Activated naive CD4-positive, alpha-beta T cell treated with Interleukin-2 at 50 U/mL for 16 hours (primary cell): Measurements from ENCODE around the gene EPB41.
"Not testable (repeated sequence)": the region's sequence is repeated elsewhere in the genome, so short reads cannot be mapped to it uniquely, and the experiment has no call there.

Experiments
- DNase-seq: peaks from one replicate; pipeline ENCODE4 v3.0.0-alpha.2; 2020

EPB41 gene

DNA sequence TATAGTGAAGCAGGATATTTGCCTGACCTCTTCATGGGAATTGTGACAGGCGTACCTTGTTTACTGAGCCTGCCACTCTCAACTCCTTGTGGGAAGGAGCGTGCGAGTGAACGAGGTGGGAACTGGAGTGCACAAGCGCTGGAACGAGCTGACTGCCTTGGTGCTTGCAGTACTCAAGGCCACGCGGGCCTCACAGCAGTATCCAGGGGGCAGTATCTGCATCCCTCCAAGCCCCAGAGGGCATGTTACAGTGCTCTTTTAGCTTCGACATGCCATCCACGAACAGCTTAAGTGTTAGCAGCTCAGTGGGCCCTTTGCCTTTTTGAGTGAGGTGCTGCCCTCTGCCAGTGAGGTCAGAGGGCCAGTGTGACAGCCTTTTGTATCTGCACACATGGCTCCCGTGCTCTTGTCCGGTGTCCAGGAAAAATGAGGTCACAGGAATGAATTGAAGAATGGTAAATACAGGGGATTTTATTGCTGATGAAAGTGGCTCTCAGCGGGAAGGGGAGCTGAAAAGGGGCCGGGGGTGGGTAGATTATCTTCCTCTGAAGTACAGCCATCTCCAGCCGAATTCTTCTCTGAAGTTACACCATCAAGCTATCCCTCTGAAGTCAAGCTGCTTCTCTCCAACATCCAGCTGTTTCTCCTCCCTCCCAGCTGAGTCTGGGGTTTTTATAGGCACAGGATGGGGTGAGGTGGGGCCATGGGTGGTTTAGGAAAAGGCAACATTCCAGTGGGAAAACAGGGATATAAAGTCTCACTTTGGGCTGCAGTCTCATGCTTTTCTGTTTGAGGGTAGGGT lies 69.3 kb downstream of the EPB41 start:
- no peak for DNase-seq

- no peak for DNase-seq
Measured at GRCh38 chr1:28984311-28984684, 69.9 kb downstream of the EPB41 start.

GRCh38 chr1:28985427-28985826 lies 71.1 kb downstream of the EPB41 start:
- DNase-seq = no peak

GRCh38 chr1:28986306-28986910 lies 72.0 kb downstream of the EPB41 start:
- DNase-seq = no peak

GRCh38 chr1:29002792-29003191 lies 88.4 kb downstream of the EPB41 start:
- DNase-seq = no peak

GRCh38 chr1:29004288-29004687 lies 89.9 kb downstream of the EPB41 start:
- no peak for DNase-seq

DNA sequence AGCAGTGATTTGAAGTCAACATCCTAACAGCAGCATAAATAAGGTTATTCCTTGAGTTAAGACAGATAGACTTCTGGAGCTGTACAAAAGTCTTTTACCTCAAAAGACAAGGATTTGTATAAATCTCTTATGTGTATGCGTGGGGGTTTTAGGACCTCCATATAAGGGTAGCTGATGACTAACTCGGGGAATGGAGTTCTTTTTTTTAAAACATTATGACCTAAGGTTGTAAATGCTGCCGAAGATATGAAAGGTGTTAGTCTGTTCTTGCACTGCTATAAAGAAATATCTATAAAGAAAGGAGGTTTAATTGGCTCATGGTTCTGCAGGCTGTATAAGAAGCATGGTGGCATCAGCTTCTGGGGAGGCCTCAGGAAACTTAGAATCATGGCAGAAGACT lies 90.4 kb downstream of the EPB41 start:
- DNase-seq = no peak

GRCh38 chr1:29011775-29012174 lies 97.4 kb downstream of the EPB41 start:
- DNase-seq = no peak

DNA sequence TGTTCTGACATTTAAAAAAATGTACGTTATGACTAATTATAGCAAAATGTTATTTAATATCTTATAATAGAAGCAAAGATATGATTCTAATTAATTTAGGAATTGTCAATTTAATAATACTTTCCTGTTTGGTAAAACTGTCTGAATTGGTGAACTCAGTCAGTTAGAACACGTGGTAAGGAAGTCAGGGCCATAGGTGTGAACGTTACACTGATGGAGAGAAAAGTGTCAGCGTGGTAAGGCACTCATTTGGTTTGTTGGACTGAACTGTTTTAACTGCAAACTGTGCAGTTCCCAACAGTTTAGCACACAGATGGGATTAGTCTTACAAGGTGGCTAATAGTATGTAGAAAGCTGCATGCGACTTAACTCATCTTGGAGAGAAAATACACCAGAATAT lies 102.9 kb downstream of the EPB41 start:
- DNase-seq = no peak

- no peak for DNase-seq
Measured at GRCh38 chr1:29017975-29018712, 103.8 kb downstream of the EPB41 start.

- DNase-seq = no peak
Measured at GRCh38 chr1:29022620-29023019, 108.3 kb downstream of the EPB41 start.

DNA sequence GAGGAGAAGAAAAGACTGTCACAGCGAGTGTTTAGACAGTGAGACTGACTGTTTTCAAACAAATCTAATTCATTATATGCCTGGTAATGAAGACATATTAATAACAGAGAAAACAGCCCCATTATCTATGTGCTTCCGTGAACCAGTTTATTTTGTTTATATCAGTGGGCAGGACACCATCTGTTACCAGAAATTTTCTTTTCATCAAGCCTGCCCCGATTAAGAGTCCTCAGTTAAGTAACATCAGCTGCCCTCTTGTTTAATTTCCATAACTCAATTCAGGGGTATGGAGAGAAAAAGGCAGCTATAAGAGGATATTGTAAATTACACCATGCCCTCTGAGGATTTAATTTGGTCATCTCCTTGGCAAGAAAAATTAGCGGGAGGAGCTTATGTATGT lies 115.3 kb downstream of the EPB41 start:
- DNase-seq = no peak

DNA sequence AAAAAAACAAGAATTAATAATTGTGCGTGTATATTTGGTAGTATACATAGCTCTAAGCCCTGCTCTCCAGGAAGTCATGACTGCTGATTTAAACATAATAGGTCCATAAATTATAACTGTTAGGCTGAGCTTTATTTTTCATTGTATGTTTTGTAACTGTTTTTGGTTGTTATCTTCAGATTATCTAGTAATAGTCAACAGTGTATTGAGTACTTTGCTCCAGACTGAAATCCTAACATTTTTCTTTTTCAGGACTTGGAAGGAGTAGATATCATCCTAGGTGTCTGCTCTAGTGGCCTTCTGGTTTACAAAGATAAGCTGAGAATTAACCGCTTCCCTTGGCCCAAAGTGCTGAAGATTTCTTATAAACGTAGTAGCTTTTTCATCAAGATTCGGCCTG lies 118.5 kb downstream of the EPB41 start:
- no peak for DNase-seq

DNA sequence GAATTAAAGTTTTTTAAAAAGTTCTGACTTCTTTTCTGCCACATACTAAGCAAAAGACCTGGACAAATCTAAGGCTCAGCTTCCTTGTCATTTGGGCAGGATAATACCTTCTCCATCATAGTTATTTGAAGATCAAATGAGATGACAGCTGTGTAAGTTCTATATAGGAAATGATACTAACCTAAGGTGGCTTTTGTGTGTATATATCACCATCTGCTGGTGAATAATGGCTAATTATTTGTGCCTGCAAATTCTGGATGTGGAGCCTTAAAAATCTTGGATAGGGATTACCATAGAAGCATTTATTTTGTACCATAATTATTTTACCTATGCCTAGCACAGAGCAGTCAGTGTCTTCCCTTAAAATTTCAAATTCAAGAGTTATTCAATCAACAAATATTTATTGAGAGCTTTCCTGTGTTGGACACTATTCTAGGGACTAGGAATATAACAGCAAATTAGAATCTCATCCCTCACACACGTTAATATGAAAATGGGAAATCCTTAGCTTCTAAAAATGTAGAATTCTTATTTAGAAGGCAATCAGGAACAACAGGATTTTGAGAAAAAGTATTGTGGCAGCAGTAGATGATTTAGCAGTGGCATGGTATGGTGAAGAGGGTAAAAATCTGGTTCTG lies 119.6 kb downstream of the EPB41 start:
- no peak for DNase-seq

DNA sequence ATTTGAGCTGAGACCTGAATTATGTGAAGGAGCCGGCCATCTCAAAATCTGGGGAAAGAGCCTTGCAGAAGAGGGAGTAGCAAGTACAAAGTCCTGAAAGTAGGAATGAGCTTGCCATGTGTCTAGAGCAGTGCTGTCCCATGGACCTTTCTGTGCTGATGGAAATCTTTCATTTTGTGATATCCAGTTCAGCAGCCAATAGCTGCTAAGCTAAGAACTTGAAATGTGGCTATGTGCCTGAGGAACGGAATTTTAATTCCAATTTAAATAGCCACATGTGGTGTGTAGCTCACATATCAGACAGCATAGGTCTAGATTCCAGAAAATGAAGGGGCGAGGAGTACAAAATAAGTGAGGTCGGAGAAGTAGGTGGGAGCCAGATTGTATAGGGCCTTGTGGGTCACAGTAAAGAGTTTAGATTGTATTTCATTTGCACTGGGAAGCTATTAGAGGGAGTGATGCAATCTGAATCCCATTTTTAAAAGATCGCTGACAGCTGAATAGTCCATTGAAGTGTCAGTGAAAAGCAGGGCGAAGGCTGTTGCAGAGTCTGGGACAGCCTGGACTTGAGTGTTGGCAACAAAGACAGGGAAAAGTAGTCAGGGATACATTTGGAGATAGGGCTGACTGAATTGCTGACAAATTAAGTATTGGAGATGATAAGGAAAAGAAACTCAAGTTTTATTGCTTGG lies 129.1 kb downstream of the EPB41 start:
- DNase-seq = no peak

GRCh38 chr1:29044010-29044409 lies 129.6 kb downstream of the EPB41 start:
- no peak for DNase-seq

GRCh38 chr1:29045663-29046062 lies 131.3 kb downstream of the EPB41 start:
- not testable (repeated sequence) for DNase-seq

- DNase-seq = no peak
Measured at GRCh38 chr1:29047142-29047541, 132.8 kb downstream of the EPB41 start.

- no peak for DNase-seq
Measured at GRCh38 chr1:29050166-29050565, 135.8 kb downstream of the EPB41 start.

- DNase-seq = no peak
Measured at GRCh38 chr1:29052100-29052499, 137.7 kb downstream of the EPB41 start.

DNA sequence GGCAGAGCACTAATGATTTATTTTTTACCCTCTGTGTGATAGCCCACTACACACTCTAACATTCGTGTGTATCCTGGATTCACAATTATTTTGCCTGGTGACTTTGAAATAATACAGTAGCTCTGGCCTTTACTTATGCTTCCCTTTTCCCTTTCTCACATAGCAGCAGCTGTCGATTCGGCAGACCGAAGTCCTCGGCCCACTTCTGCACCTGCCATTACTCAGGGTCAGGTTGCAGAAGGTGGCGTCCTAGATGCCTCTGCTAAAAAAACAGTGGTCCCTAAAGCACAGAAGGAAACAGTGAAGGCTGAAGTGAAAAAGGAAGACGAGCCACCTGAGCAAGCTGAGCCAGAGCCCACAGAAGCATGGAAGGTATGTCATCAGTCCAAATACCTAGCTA lies 138.6 kb downstream of the EPB41 start:
- DNase-seq = no peak

GRCh38 chr1:29055160-29055559 lies 140.8 kb downstream of the EPB41 start:
- no peak for DNase-seq

GRCh38 chr1:29056256-29056655 lies 141.9 kb downstream of the EPB41 start:
- no peak for DNase-seq
